OCI-LY7 (cell line): ENCODE results near the gene MAFF. TPM values are rescaled to one million over a fixed set of nuclear protein-coding genes. Genes with fewer than 3 reads are reported as not detected.

Experiments
- BruUV-seq: library from RNA; stranded (reverse); fragments of 400-500 nt; replicated peaks from 2 replicates; lab custom pipeline; 2021; lab: Mats Ljungman, UMichigan
- CTCF ChIA-PET: fragments of 300-600 bp; sonication (Branson Sonifier 250); formaldehyde crosslinking; loops from one replicate; lab custom pipeline; 2022; ENCODE audit warnings: antibody characterized with exemption; ENCODE audit not compliant: unreplicated experiment; lab: Charles Lee
- POLR2A ChIA-PET: fragments of 300-600 bp; sonication (Branson Sonifier 250); formaldehyde crosslinking; loops from one replicate; lab custom pipeline; 2022; ENCODE audit warnings: antibody characterized with exemption; lab: Charles Lee
- DNase-seq: peaks from one replicate; pipeline ENCODE4 v3.0.0-alpha.2; 2015; ENCODE audit warnings: low spot score
- H2AFZ ChIP-seq: fragments of 200-600 bp; sonication (generic), shearing (Covaris generic); 2 replicates; pipeline ENCODE4 v1.6.1; 2014; ENCODE audit warnings: mild to moderate bottlenecking, antibody characterized with exemption, low read length, moderate library complexity
- H3K27ac ChIP-seq: fragments of 200-600 bp; sonication (generic); 2 replicates; pipeline ENCODE4 v1.5.1; 2014; ENCODE audit warnings: mixed run types, low read depth, mild to moderate bottlenecking, moderate library complexity, low read length, inconsistent platforms; ENCODE audit not compliant: poor library complexity, severe bottlenecking
- H3K36me3 ChIP-seq: fragments of 200-600 bp; sonication (generic); 2 replicates; pipeline ENCODE4 v1.6.1; 2014; ENCODE audit warnings: mild to moderate bottlenecking, antibody characterized with exemption, low read length, moderate library complexity, mixed read lengths; ENCODE audit not compliant: insufficient read depth
- H3K4me1 ChIP-seq: fragments of 200-600 bp; sonication (generic); 2 replicates; pipeline ENCODE4 v1.5.1; 2014; ENCODE audit warnings: mild to moderate bottlenecking, low read length; ENCODE audit not compliant: insufficient read depth, poor library complexity, severe bottlenecking
- H3K4me2 ChIP-seq: fragments of 200-600 bp; sonication (generic); 2 replicates; pipeline ENCODE4 v1.6.1; 2014; ENCODE audit warnings: mild to moderate bottlenecking, low read length
- H3K4me3 ChIP-seq: fragments of 200-600 bp; sonication (generic); 2 replicates; pipeline ENCODE4 v1.5.1; 2014; ENCODE audit warnings: mild to moderate bottlenecking, low read depth, low read length; ENCODE audit not compliant: poor library complexity, severe bottlenecking
- H3K79me2 ChIP-seq: fragments of 200-600 bp; sonication (generic); 2 replicates; pipeline ENCODE4 v1.6.1; 2016; ENCODE audit warnings: low read depth, mild to moderate bottlenecking, low read length, moderate library complexity, mixed read lengths; ENCODE audit not compliant: insufficient read depth
- H3K9me2 ChIP-seq: fragments of 200-600 bp; sonication (generic); 2 replicates; pipeline ENCODE4 v1.6.1; 2016; ENCODE audit warnings: mild to moderate bottlenecking, low read length, mixed read lengths; ENCODE audit not compliant: insufficient read depth
- H3K9me3 ChIP-seq: fragments of 200-600 bp; sonication (generic); 2 replicates; pipeline ENCODE4 v1.6.1; 2014; ENCODE audit warnings: mild to moderate bottlenecking, mixed run types, low read length, mixed read lengths
- H4K20me1 ChIP-seq: fragments of 200-600 bp; sonication (generic); 2 replicates; pipeline ENCODE4 v1.6.1; 2014; ENCODE audit warnings: mild to moderate bottlenecking, antibody characterized with exemption, low read length, moderate library complexity, mixed read lengths; ENCODE audit not compliant: insufficient read depth
- EZH2phosphoT487 ChIP-seq: fragments of 200-600 bp; sonication (generic); IDR thresholded peaks from 2 replicates; pipeline ENCODE4 v1.6.1; 2018; ENCODE audit warnings: low read depth, borderline replicate concordance, mild to moderate bottlenecking, mixed run types, antibody characterized with exemption, low read length, moderate library complexity, mixed read lengths
- intact Hi-C: fragments of 100-400 bp; cut with micrococcal nuclease; formaldehyde crosslinking; loops from one replicate; pipeline ENCODE4 v1.10.0; 2022; ENCODE audit not compliant: unreplicated experiment
- small RNA-seq: library from RNA; depleted of rRNA; stranded (forward); fragments of <200 nt; gene quantifications from one replicate; pipeline ENCODE3, GENCODE V24; 2014
- total RNA-seq, 2 experiments: library from RNA; depleted of rRNA in 1 of 2; stranded (reverse); fragments of >200 nt in 1 of 2; shearing (Covaris generic) in 1 of 2; gene quantifications; 2 replicates each; pipeline ENCODE4 v1.2.3, GENCODE V29; 2014 to 2022
- TF ChIP-seq, protein P1 (sequence below): fragments of 200-600 bp; sonication (generic); conservative IDR thresholded peaks from 2 replicates; pipeline ENCODE4 v1.5.1; 2014; ENCODE audit warnings: mild to moderate bottlenecking, antibody characterized with exemption, low read length, moderate library complexity, mixed read lengths

MAFF gene
- total RNA-seq, 2 experiments from 2014 or later, result 3.4 to 3.8 TPM

DNA sequence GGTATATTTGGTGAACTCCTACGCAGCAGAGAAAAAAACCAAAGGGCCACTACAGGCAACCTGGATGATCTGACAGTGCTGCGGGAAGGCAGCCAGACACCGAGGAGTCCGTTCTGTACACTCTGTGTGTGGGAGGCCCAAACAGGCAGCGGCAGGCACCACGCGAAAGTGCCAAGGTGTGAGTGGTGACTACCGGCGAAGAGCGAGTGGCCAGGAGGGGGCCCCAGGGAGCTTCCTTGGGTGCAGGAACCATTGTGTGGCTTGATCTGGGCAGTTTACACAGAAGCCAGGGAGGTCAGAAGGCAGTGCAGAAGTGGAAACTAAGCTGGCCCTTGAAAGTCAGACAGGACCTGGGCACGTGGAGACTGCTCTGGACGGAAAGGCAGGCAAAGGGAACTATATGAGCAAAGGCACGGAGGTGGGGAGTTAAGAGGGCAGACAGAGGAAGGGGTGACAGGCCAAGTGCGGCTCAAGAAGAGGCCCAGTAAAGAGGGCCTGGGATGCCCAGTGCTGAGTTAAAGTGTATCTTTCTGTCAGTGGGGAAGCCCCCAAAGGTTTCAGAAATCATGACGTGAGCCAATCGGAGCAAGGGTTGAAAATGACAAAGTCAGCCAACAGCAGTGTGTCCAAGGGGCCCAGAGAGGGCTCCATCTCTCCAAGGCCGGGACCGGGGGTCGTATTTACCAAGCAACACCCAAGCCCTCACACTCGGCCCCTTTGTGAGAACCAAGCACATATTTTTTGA, 60.4 kb downstream of the MAFF start:
- H2AFZ ChIP-seq, result no peak overlapping the region
- no peak for TF ChIP-seq EZH2phosphoT487
- TF ChIP-seq, protein P1, sequence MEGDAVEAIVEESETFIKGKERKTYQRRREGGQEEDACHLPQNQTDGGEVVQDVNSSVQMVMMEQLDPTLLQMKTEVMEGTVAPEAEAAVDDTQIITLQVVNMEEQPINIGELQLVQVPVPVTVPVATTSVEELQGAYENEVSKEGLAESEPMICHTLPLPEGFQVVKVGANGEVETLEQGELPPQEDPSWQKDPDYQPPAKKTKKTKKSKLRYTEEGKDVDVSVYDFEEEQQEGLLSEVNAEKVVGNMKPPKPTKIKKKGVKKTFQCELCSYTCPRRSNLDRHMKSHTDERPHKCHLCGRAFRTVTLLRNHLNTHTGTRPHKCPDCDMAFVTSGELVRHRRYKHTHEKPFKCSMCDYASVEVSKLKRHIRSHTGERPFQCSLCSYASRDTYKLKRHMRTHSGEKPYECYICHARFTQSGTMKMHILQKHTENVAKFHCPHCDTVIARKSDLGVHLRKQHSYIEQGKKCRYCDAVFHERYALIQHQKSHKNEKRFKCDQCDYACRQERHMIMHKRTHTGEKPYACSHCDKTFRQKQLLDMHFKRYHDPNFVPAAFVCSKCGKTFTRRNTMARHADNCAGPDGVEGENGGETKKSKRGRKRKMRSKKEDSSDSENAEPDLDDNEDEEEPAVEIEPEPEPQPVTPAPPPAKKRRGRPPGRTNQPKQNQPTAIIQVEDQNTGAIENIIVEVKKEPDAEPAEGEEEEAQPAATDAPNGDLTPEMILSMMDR, result peak; percentile 86
- CTCF ChIA-PET, result no interaction called here
- H3K4me3 ChIP-seq, result no peak overlapping the region
- H3K27ac ChIP-seq, result peak overlapping the region; percentile 29
- intact Hi-C loops, result loop anchor here (1.0 to 5.0 kb wide), 2 partner anchors 55 to 91 kb away; partner anchors contain the start of gene CSNK1E
- DNase-seq, result peak; percentile 64
- no TSS peak for BruUV-seq
- H3K4me1 ChIP-seq, result peaks cover 67% of the 10 kb centered on the region
- no peaks in the 10 kb centered on the region for H4K20me1 ChIP-seq
- peaks cover 29% of the 10 kb centered on the region for H3K36me3 ChIP-seq
- no peaks in the 10 kb centered on the region for H3K9me3 ChIP-seq
- H3K9me2 ChIP-seq, result no peaks in the 10 kb centered on the region
- H3K4me2 ChIP-seq, result no peak overlapping the region
- H3K79me2 ChIP-seq, result peaks cover 41% of the 10 kb centered on the region; the same call in 1 of the 2 replicates
- POLR2A ChIA-PET, result interaction anchor here (0.6 kb wide), 1 partner anchor 239 kb away, joined by 6 read pairs; no protein-coding TSS in a partner anchor

DNA sequence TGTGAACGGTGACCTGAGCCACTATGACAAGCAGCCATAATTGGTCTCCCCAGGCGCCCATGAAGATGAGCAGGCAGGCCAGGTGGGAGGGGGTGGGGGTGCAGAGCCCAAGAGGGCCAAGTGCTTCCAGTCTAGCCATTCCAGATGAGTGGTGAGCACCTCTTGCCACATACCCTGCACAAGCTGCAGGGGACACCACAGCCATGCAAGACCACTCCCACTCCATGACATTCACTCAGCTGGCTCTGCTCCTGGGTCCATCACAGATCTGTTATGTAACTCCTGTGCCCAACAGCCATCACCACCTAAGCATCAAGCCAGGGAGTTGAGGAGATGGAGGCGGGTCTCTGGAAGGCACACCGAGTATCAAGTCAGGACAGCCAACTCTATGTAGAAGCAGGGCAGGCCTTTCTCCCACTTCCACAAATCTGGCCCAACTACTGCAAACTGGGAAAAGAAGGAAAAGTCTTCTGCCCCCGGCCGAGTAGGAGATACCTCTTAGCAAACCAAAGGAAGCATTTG, 62.6 kb downstream of the MAFF start:
- H4K20me1 ChIP-seq, result no peaks in the 10 kb centered on the region
- no peak overlapping the region for H3K4me3 ChIP-seq
- ChIA-PET CTCF (no interaction called here), POLR2A (no interaction called here)
- intact Hi-C loops, result loop anchor here (5.0 kb wide), 1 partner anchor 53 kb away; the partner anchor contains the start of gene CSNK1E
- no peak for DNase-seq
- H3K27ac ChIP-seq, result no peak overlapping the region
- H3K4me1 ChIP-seq, result peaks cover 55% of the 10 kb centered on the region
- peaks cover 21% of the 10 kb centered on the region; the same call in 1 of the 2 replicates for H3K79me2 ChIP-seq
- H2AFZ ChIP-seq, result no peak overlapping the region
- H3K9me2 ChIP-seq, result no peaks in the 10 kb centered on the region
- H3K4me2 ChIP-seq, result no peak overlapping the region
- H3K36me3 ChIP-seq, result peaks cover 29% of the 10 kb centered on the region
- no peaks in the 10 kb centered on the region for H3K9me3 ChIP-seq
- no TSS peak for BruUV-seq
- TF ChIP-seq, protein P1, result no peak
- no peak for TF ChIP-seq EZH2phosphoT487

Small RNA genes within 50 kb of the gene (small RNA-seq; reads per million reads assigned to genes)
- not detected for gene RN7SL704P

Other genes starting within 250 kb of the MAFF start
- 0.90 and 1.2 TPM in 2 replicates for gene C22orf23, start 248.4 kb upstream of the MAFF start, total RNA-seq (2014; rRNA removed; shearing (Covaris generic))
- gene C22orf23, start 248.4 kb upstream of the MAFF start, total RNA-seq (2022), result 0.57 TPM in 1 of 2 replicates, not detected in the other
- 85.9 and 128 TPM in 2 replicates for gene POLR2F, start 248.3 kb upstream of the MAFF start, total RNA-seq (2014; rRNA removed; shearing (Covaris generic))
- 63.5 and 71.2 TPM in 2 replicates for gene POLR2F, start 248.3 kb upstream of the MAFF start, total RNA-seq (2022)
- not detected in 2 replicates for gene SOX10, start 217.4 kb upstream of the MAFF start, total RNA-seq (2014; rRNA removed; shearing (Covaris generic))
- not detected in 2 replicates for gene SOX10, start 217.4 kb upstream of the MAFF start, total RNA-seq (2022)
- 19.2 and 28.5 TPM in 2 replicates for gene PICK1, start 144.6 kb upstream of the MAFF start, total RNA-seq (2014; rRNA removed; shearing (Covaris generic))
- gene PICK1, start 144.6 kb upstream of the MAFF start, total RNA-seq (2022), result 23.8 and 25.6 TPM in 2 replicates
- not detected in 2 replicates for gene SLC16A8, start 117.8 kb upstream of the MAFF start, total RNA-seq (2014; rRNA removed; shearing (Covaris generic))
- not detected in 2 replicates for gene SLC16A8, start 117.8 kb upstream of the MAFF start, total RNA-seq (2022)
- gene BAIAP2L2, start 91.3 kb upstream of the MAFF start, total RNA-seq (2014; rRNA removed; shearing (Covaris generic)), result 0.35 and 0.41 TPM in 2 replicates
- gene BAIAP2L2, start 91.3 kb upstream of the MAFF start, total RNA-seq (2022), result 1.9 and 2.4 TPM in 2 replicates
- gene PLA2G6, start 20.2 kb upstream of the MAFF start, total RNA-seq (2014; rRNA removed; shearing (Covaris generic)), result 23.3 and 33.9 TPM in 2 replicates
- gene PLA2G6, start 20.2 kb upstream of the MAFF start, total RNA-seq (2022), result 83.9 and 106 TPM in 2 replicates
- gene TMEM184B, start 71.0 kb downstream of the MAFF start, total RNA-seq (2014; rRNA removed; shearing (Covaris generic)), result 11.1 and 19.1 TPM in 2 replicates
- 37.8 and 50.2 TPM in 2 replicates for gene TMEM184B, start 71.0 kb downstream of the MAFF start, total RNA-seq (2022)
- 152 and 182 TPM in 2 replicates for gene CSNK1E, start 115.4 kb downstream of the MAFF start, total RNA-seq (2014; rRNA removed; shearing (Covaris generic))
- 203 and 211 TPM in 2 replicates for gene CSNK1E, start 115.4 kb downstream of the MAFF start, total RNA-seq (2022)